ENCODE data around the gene CTU1.

Gene CTU1

GRCh38 chr19:51131780-51132680 lies 23.8 kb upstream of the CTU1 start:
- peak overlapping the region in 1 of 2 donors; percentile 58 for H3K27ac ChIP-seq
- TF ChIP-seq CTCF (IDR thresholded peaks at IDR 0.05): no peak
- no peak for DNase-seq (ENCODE audit: low spot score)

GRCh38 chr19:51129716-51130115 lies 21.5 kb upstream of the CTU1 start:
- Histone ChIP-seq H3K4me3 (no peak overlapping the region), H3K27ac (no peak overlapping the region)
- DNase-seq (ENCODE audit: low spot score): no peak
- TF ChIP-seq CTCF (IDR thresholded peaks at IDR 0.05): no peak

More at GRCh38 chr19:51131780-51132680, 23.8 kb upstream of the CTU1 start:
- H3K4me3 ChIP-seq: no peak overlapping the region

- Histone ChIP-seq H3K27ac (peak overlapping the region in 1 of 2 donors; percentile 65), H3K4me3 (no peak overlapping the region)
- no peak for TF ChIP-seq CTCF (IDR thresholded peaks at IDR 0.05)
- DNase-seq (ENCODE audit: low spot score): no peak
Observed at GRCh38 chr19:51128227-51128626, 20.0 kb upstream of the CTU1 start.

GRCh38 chr19:51127755-51128154 lies 19.5 kb upstream of the CTU1 start:
- DNase-seq (ENCODE audit: low spot score): no peak
- H3K4me3 ChIP-seq: no peak overlapping the region
- H3K27ac ChIP-seq: peak overlapping the region in 1 of 2 donors; percentile 65
- TF ChIP-seq CTCF (IDR thresholded peaks at IDR 0.05): no peak

- peak overlapping the region in 1 of 2 donors; percentile 82 for H3K27ac ChIP-seq
- TF ChIP-seq CTCF (IDR thresholded peaks at IDR 0.05): no peak
- DNase-seq (ENCODE audit: low spot score): no peak
- H3K4me3 ChIP-seq: peak overlapping the region; percentile 59
Observed at GRCh38 chr19:51127032-51127431, 18.8 kb upstream of the CTU1 start.

GRCh38 chr19:51125421-51126075 lies 17.3 kb upstream of the CTU1 start:
- no peak for DNase-seq (ENCODE audit: low spot score)
- Histone ChIP-seq H3K27ac (peak overlapping the region in 1 of 2 donors; percentile 82), H3K4me3 (peak overlapping the region; percentile 59)
- TF ChIP-seq CTCF (IDR thresholded peaks at IDR 0.05): no peak

All from coronary artery (tissue), 2 donors.